ENCODE measurements around the gene TPO.
"Not testable (repeated sequence)": the region's sequence is repeated elsewhere in the genome, so short reads cannot be mapped to it uniquely, and the experiment has no call there.

TPO gene

DNA sequence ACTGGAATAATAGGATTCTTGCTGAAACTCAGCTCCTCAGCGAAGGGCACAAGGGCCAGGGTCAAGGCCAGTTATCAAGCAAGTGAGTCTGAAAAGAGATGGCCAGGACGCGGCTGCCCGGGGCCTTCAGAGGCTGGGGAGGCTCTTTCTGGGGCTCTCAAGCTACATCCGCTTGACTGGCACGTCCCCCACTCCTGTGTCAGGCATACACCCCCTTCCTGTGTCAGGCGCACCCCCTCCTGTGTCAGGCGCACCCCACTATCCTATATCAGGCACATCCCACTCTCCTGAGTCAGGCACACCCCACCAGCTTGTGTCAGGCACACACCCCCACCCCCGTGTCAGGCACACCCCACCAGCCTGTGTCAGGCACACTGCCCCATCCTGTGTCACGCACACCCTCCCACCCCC is 91.8 kb downstream of the TPO start:
- DNase-seq = no peak

GRCh38 chr2:1509271-1510065 is 96.2 kb downstream of the TPO start:
- no peak for DNase-seq

DNA sequence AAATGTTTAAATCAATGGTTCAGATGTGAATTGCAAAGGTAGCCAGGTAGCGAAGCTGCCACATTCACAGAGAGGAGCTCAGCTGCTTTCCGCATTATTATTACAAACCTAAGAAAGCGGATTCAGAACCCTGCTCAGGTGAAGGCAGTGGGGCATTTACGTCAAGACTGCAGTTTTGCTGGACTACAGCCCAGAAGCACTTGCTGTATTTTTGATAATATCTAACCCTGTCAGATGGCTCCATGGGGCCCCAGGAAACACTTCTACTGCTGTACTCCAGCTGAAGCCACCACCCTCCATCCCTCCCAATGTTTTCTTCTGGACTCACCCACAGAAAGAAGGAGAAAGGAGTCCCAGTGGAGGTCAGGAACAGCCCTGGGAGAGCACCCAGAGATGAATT is 96.9 kb downstream of the TPO start:
- DNase-seq = no peak

GRCh38 chr2:1511455-1511854 is 98.2 kb downstream of the TPO start:
- DNase-seq = no peak

GRCh38 chr2:1512321-1513289 is 99.3 kb downstream of the TPO start:
- DNase-seq = no peak

- DNase-seq = no peak
Observed at GRCh38 chr2:1514391-1515072, 101.3 kb downstream of the TPO start.

- DNase-seq = no peak
Observed at GRCh38 chr2:1515073-1515430, 101.8 kb downstream of the TPO start.

DNA sequence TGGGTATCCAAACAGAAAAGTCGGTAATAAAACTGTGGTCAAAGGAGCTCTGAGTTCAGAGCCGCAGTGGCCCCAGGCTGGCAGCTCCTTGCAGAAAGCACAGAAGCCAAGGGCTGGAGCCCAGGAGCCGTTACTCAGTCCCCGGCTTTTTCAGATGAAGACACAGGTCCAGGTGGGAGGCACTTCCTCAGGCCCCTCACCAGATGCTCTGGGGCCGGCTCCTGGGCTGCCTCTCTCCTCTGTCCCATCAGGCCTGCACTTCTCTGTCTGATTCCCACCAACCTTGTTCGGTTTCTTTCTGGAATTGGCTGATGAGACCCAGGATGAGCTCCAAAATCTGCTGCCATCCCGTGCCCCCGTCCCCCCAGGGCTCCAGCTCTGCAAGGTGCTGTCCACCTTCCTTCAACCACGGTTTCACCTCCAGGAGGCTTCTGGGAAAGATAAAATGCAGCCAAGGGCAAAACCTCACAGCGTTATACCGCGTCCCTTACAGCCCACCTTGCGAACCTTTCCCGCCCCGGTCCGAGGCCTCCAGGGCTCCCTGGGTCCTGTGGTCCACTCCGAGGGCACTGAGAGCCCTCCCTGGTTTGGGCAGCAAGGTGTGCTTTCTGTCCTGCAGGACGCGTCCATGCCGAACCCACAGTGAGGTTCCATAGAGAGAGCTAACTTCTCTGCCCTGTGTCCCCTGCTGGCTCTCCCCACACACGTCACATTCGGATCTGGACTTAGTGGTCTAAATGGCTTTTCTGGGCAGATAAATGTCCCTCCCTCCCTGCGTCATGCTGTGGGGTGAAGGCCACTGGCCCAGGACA is 102.9 kb downstream of the TPO start:
- DNase-seq = no peak

DNA sequence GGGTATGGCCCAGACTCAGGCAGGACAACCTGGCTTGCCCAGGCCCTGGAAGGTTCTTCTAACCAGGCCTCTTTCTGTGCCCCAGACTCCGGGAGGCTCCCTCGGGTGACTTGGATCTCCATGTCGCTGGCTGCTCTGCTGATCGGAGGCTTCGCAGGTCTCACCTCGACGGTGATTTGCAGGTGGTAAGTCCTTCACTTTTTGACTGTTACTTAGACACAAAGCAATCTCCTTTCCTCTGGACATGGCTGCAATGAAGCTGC is 103.5 kb downstream of the TPO start:
- DNase-seq = no peak

DNA sequence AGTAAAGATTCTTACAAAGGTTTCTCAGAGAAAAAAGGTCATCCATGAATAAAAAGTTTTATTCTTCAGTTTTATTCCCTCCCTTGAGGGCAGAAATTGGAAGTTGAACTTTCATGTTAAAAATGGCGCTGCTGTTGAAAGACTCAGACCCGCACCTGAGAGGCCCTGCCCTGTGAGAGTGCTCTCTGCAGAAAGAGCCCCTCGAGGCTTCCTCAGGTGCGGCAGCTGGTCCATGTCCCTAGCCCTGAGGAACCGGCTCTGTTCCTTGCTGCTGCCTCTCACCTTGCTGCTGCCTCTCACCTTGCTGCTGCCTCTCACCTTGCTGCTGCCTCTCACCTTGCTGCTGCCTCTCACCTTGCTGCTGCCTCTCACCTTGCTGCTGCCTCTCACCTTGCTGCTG is 104.0 kb downstream of the TPO start:
- not testable (repeated sequence) for DNase-seq

DNA sequence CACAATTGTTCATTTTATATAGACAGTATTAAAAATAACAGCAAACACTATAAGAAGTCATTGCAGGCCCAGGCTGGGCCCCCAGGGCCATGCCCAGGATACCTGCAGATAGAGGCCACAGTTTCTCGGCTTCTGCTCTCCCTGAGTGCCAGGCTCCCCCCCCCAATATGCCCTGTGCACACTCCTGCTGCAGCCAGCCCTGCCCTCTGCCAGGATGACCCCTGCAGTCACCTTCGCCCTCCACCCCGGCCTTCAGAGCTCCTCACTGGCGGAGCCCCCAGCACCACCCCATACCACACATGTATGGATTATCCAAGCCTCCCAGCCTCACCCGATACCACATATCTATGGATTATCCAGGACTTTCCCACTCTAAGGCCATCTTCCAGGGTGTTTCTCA is 104.5 kb downstream of the TPO start:
- DNase-seq = no peak

GRCh38 chr2:1518331-1518803 is 105.1 kb downstream of the TPO start:
- DNase-seq = no peak

DNA sequence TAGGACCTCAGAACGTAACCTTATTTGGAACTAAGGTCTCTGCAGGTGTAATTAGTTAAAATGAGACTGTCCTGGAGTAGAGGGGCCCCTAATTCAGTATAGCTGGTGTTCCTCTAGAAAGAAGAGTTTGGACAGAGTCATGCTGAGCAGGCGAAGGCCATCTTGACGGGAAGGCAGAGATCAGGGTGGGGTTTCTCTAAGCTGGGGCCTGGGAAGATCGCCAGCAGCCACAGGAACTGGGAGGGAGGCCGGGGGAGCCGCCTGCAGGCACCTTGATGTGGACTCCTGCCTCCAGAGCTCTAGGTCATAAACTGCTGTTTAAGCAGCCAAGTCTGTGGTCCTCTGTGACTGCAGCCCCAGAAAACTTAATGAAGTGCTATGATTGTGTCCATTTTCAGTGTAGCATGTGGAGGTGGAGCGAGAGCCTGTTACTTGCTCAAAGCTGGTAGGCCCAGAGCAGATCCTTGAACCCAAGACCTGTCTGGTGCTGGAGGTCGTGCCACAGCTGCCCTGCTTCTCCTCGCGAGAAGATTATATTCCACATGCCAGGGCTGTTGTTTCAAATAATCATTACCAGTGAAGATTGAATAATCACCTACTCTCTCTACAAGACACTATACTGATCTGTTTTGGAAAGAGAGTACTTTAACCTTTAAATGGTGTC is 105.7 kb downstream of the TPO start:
- DNase-seq = no peak

DNA sequence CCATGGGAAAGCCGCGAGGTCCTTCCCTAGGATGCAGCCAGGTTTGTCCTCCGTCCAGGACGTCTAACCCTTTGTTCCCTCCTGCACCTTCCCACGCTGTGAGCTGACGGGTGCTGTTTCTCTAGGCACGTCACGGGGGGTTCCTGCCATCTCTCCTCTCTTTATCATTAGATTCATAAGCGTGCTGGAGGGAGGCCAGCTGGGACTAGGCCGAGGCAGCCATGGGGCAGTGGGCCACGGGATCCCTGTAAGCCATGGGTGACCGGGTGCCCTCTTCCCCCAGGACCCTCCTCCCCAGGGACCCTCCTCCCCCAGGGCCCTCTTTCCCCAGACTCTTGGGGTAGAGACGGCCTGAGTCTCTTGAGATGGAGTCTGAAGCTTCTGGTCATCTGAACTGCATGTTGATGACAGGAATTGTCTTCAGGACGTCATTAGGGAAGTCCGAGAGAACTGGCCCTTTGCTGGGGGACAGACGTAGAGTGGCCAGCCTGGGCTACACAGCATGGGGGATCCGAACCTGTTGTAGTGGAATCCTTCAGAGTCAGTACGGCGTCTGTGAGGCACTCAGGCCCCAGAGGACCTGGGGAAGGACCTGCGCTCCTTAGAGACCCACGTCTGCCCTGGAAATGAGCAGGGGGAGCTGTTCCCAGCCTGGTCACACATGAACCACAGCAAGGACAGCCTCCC is 108.1 kb downstream of the TPO start:
- no peak for DNase-seq

GRCh38 chr2:1521878-1522830 is 108.9 kb downstream of the TPO start:
- no peak for DNase-seq

- DNase-seq = no peak
Observed at GRCh38 chr2:1527153-1527992, 114.1 kb downstream of the TPO start.

- DNase-seq = no peak
Observed at GRCh38 chr2:1528273-1529064, 115.2 kb downstream of the TPO start.

DNA sequence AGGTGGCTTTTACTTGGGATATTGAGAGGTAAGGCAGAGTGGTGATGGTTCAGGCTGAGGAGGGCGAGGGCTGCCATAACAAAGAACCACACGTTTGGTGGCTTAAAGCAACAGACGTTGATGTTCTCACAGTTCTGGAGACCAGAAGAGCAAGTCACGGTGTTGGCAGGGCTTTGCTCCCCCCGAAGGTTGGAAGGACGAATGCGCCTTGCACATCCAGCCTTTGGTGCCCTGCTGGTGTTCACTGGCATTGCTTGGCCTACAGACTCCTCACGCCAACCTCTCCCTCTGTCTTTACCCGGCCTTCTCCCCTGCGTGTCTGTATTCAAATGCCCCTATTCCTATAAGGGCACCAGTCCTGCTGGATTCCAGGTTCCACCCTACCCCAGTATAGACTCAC is 125.4 kb downstream of the TPO start:
- DNase-seq = no peak

- DNase-seq = no peak
Observed at GRCh38 chr2:1539441-1539840, 126.2 kb downstream of the TPO start.

Measured in activated CD4-positive, alpha-beta T cell treated with anti-CD3 and anti-CD28 coated beads, Interleukin-2, amount 50 U/mL, for 1 hour (primary cell).